Neural cell (in vitro differentiated cells): ENCODE measurements around the gene AHNAK2.

ENCODE experiments used
- EP300 ChIP-seq: fragments of 450-650 bp; conservative IDR thresholded peaks from 2 replicates; pipeline ENCODE4 v1.6.1; 2014; ENCODE audit warnings: antibody characterized with exemption, mild to moderate bottlenecking, moderate library complexity; ENCODE audit not compliant: poor library complexity, severe bottlenecking
- EZH2 ChIP-seq: fragments of 200-600, 300-800 bp; shearing (Covaris generic), sonication (generic); IDR thresholded peaks from 2 replicates; pipeline ENCODE4 v1.6.1; 2014; ENCODE audit warnings: antibody characterized with exemption, low read length, borderline replicate concordance, mild to moderate bottlenecking; ENCODE audit not compliant: insufficient read depth, poor library complexity, severe bottlenecking
- SMC3 ChIP-seq: fragments of 450-650 bp; conservative IDR thresholded peaks from 2 replicates; pipeline ENCODE4 v1.6.1; 2014; ENCODE audit warnings: antibody characterized with exemption, mild to moderate bottlenecking, moderate library complexity; ENCODE audit not compliant: poor library complexity
- TAF1 ChIP-seq: IDR thresholded peaks from 2 replicates; pipeline ENCODE4 v1.6.1; 2012; ENCODE audit warnings: low read depth
- TF ChIP-seq, protein P1 (sequence below): fragments of 450-650 bp; IDR thresholded peaks from 2 replicates; pipeline ENCODE4 v1.5.1; 2014; ENCODE audit warnings: antibody characterized with exemption, mild to moderate bottlenecking, moderate library complexity; ENCODE audit not compliant: poor library complexity, severe bottlenecking

DNA sequence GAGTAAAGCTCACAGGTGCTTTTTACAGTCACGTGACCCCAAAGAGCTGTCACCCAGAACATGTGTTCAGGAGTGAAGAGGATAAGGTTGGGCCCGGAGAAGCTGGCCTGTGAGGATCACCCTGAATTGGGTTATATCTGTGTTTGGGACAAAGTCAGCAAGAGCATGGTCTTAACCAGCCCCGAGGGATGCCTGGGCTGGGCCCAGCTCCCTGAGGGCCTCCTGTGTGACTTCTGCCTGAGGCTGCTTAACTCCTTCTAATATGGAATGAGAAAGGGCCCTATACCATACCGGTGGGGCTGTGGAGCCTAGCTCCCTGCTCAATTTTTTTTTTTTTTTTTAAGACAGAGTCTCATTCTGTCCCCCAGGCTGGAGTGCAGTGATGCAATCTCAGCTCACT is 40.2 kb upstream of the AHNAK2 start:
- TF ChIP-seq, protein P1, sequence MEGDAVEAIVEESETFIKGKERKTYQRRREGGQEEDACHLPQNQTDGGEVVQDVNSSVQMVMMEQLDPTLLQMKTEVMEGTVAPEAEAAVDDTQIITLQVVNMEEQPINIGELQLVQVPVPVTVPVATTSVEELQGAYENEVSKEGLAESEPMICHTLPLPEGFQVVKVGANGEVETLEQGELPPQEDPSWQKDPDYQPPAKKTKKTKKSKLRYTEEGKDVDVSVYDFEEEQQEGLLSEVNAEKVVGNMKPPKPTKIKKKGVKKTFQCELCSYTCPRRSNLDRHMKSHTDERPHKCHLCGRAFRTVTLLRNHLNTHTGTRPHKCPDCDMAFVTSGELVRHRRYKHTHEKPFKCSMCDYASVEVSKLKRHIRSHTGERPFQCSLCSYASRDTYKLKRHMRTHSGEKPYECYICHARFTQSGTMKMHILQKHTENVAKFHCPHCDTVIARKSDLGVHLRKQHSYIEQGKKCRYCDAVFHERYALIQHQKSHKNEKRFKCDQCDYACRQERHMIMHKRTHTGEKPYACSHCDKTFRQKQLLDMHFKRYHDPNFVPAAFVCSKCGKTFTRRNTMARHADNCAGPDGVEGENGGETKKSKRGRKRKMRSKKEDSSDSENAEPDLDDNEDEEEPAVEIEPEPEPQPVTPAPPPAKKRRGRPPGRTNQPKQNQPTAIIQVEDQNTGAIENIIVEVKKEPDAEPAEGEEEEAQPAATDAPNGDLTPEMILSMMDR = no peak
- TF ChIP-seq EZH2 (no peak), SMC3 (no peak), EP300 (no peak), TAF1 (no peak)
